H1 (cell line): ENCODE data around the gene HTR5A. TPM values are rescaled to one million over a fixed set of nuclear protein-coding genes. Genes with fewer than 3 reads are reported as not detected.
"Not testable (repeated sequence)": the region's sequence is repeated elsewhere in the genome, so short reads cannot be mapped to it uniquely, and the experiment has no call there.

Source experiments
- CTCF ChIA-PET: fragments of 300-600 bp; sonication (Branson Sonifier 250); formaldehyde crosslinking; loops from one replicate; lab custom pipeline; 2021; ENCODE audit not compliant: partially characterized antibody; lab: Charles Lee
- POLR2A ChIA-PET: fragments of 300-600 bp; sonication (Branson Sonifier 250); formaldehyde crosslinking; loops from one replicate; lab custom pipeline; 2021; ENCODE audit warnings: inconsistent platforms; ENCODE audit not compliant: partially characterized antibody; lab: Charles Lee
- DNase-seq, 2 experiments: peaks; one replicate each; pipeline versions ENCODE4 v3.0.0 to v3.0.0-alpha.2; 2010 to 2022; ENCODE audit warnings: low spot score in 2 of 2, low read depth in 1 of 2, mixed read lengths in 1 of 2
- FAIRE-seq: peaks from 2 replicates; lab custom pipeline; 2011; peaks lifted over from hg19 to GRCh38; lab: Jason Lieb, UNC
- H2AFZ ChIP-seq: 2 replicates; pipeline ENCODE4 v1.8.1; 2012; ENCODE audit warnings: low read length, inconsistent platforms
- H2AK5ac ChIP-seq: 2 replicates; pipeline ENCODE4 v1.6.1; 2013; ENCODE audit warnings: low read depth, low read length
- H2BK120ac ChIP-seq: replicated peaks from 2 replicates; pipeline ENCODE3; 2013; ENCODE audit warnings: low read depth, low read length, inconsistent platforms
- H2BK12ac ChIP-seq: 2 replicates; pipeline ENCODE4 v1.6.1; 2013; ENCODE audit warnings: low read depth, low read length
- H2BK15ac ChIP-seq: 2 replicates; pipeline ENCODE4 v1.6.1; 2013; ENCODE audit warnings: low read length
- H2BK20ac ChIP-seq: 2 replicates; pipeline ENCODE4 v1.6.1; 2013; ENCODE audit warnings: low read length
- H2BK5ac ChIP-seq: 2 replicates; pipeline ENCODE4 v1.6.1; 2013; ENCODE audit warnings: low read depth, low read length
- H3K14ac ChIP-seq: 2 replicates; pipeline ENCODE4 v1.6.1; 2013; ENCODE audit warnings: inconsistent platforms; ENCODE audit not compliant: insufficient read length
- H3K18ac ChIP-seq: 2 replicates; pipeline ENCODE4 v1.6.1; 2013; ENCODE audit warnings: low read length; ENCODE audit errors: extremely low read depth
- H3K23ac ChIP-seq: 2 replicates; pipeline ENCODE4 v1.6.1; 2013; ENCODE audit warnings: inconsistent platforms; ENCODE audit not compliant: insufficient read length
- H3K23me2 ChIP-seq: 2 replicates; pipeline ENCODE4 v1.6.1; 2013; ENCODE audit warnings: low read depth, low read length
- H3K27ac ChIP-seq: 2 replicates; pipeline ENCODE4 v1.6.1; 2011; ENCODE audit warnings: low read depth, low read length, inconsistent platforms
- H3K27me3 ChIP-seq, 4 experiments: replicated peaks in 1 of 4; 1 replicate in 1 of 4; 2 replicates in 3 of 4; pipeline versions ENCODE4 v1.6.1 to v1.8.1; 2011 to 2013; ENCODE audit warnings: low read length in 3 of 4, mild to moderate bottlenecking in 3 of 4, inconsistent platforms in 2 of 4, mixed read lengths in 2 of 4, moderate library complexity in 1 of 4; ENCODE audit not compliant: control insufficient read depth in 3 of 4, insufficient read depth in 3 of 4; ENCODE audit errors: extremely low read depth in 1 of 4
- H3K36me3 ChIP-seq, 4 experiments: 2 replicates each; pipeline versions ENCODE4 v1.6.1 to v1.8.1; 2011 to 2013; ENCODE audit warnings: mild to moderate bottlenecking in 4 of 4, low read length in 3 of 4, moderate library complexity in 2 of 4, control low read depth in 1 of 4, inconsistent platforms in 1 of 4; ENCODE audit not compliant: insufficient read depth in 4 of 4, control insufficient read depth in 2 of 4
- H3K4ac ChIP-seq: replicated peaks from 2 replicates; pipeline ENCODE3; 2013; ENCODE audit warnings: low read length, low read depth, mixed read lengths, inconsistent platforms; ENCODE audit not compliant: insufficient read length
- H3K4me1 ChIP-seq, 4 experiments: replicated peaks in 1 of 4; 1 replicate in 1 of 4; 2 replicates in 3 of 4; pipeline versions ENCODE4 v1.6.1 to v1.8.1; 2011 to 2013; ENCODE audit warnings: low read length in 3 of 4, inconsistent platforms in 2 of 4, mixed read lengths in 1 of 4; ENCODE audit not compliant: insufficient read depth in 4 of 4, control insufficient read depth in 3 of 4
- H3K4me2 ChIP-seq, 2 experiments: 2 replicates each; pipeline versions ENCODE4 v1.6.1 to v1.8.1; 2011 to 2013; ENCODE audit warnings: low read depth in 2 of 2, low read length in 2 of 2, control low read depth in 1 of 2, inconsistent platforms in 1 of 2, mild to moderate bottlenecking in 1 of 2; ENCODE audit not compliant: insufficient read depth in 1 of 2
- H3K4me3 ChIP-seq, 4 experiments: fragments of 200-600, 300-600 bp in 1 of 4; sonication (generic), shearing (Covaris generic), sonication (Bioruptor Twin) in 1 of 4; 2 replicates each; pipeline versions ENCODE4 v1.5.1 to v1.8.1; 2011 to 2016; ENCODE audit warnings: low read length in 4 of 4, low read depth in 3 of 4, control low read depth in 2 of 4, inconsistent platforms in 2 of 4, mild to moderate bottlenecking in 2 of 4, mixed read lengths in 1 of 4, moderate library complexity in 1 of 4; ENCODE audit not compliant: insufficient read depth in 2 of 4; ENCODE audit errors: extremely low read depth in 1 of 4
- H3K56ac ChIP-seq: replicated peaks from 2 replicates; pipeline ENCODE3; 2013; ENCODE audit warnings: low read depth, mild to moderate bottlenecking, mixed read lengths, low read length, inconsistent platforms; ENCODE audit not compliant: insufficient read length
- H3K79me1 ChIP-seq: 2 replicates; pipeline ENCODE4 v1.6.1; 2013; ENCODE audit warnings: low read depth, low read length, control low read depth
- H3K79me2 ChIP-seq, 2 experiments: 2 replicates each; pipeline versions ENCODE4 v1.6.1 to v1.8.1; 2012 to 2013; ENCODE audit warnings: low read length in 2 of 2, mild to moderate bottlenecking in 2 of 2, inconsistent platforms in 1 of 2; ENCODE audit not compliant: insufficient read depth in 2 of 2, control insufficient read depth in 1 of 2
- H3K9ac ChIP-seq, 4 experiments: replicated peaks in 1 of 4; 1 replicate in 1 of 4; 2 replicates in 3 of 4; pipeline versions ENCODE4 v1.6.1 to v1.8.1; 2011 to 2013; ENCODE audit warnings: low read depth in 3 of 4, low read length in 3 of 4, control low read depth in 2 of 4, mild to moderate bottlenecking in 2 of 4, moderate library complexity in 2 of 4, inconsistent platforms in 1 of 4; ENCODE audit errors: extremely low read depth in 1 of 4
- H3K9me3 ChIP-seq, 2 experiments: 2 replicates each; pipeline versions ENCODE4 v1.6.1 to v1.8.1; 2012 to 2013; ENCODE audit warnings: mild to moderate bottlenecking in 2 of 2, moderate library complexity in 2 of 2, control low read depth in 1 of 2, inconsistent platforms in 1 of 2, low read depth in 1 of 2, low read length in 1 of 2, mixed read lengths in 1 of 2; ENCODE audit not compliant: insufficient read depth in 2 of 2
- H4K20me1 ChIP-seq, 2 experiments: replicated peaks in 1 of 2; 2 replicates each; pipeline versions ENCODE3 to v1.8.1; 2011 to 2013; ENCODE audit warnings: inconsistent platforms in 2 of 2, low read length in 2 of 2, mild to moderate bottlenecking in 1 of 2; ENCODE audit not compliant: insufficient read depth in 2 of 2, control insufficient read depth in 1 of 2
- H4K5ac ChIP-seq: 2 replicates; pipeline ENCODE4 v1.6.1; 2013; ENCODE audit warnings: low read length, low read depth, mixed read lengths, inconsistent platforms; ENCODE audit not compliant: insufficient read length
- H4K8ac ChIP-seq: 2 replicates; pipeline ENCODE4 v1.8.0; 2013; ENCODE audit warnings: mild to moderate bottlenecking, moderate library complexity, low read length, inconsistent platforms; ENCODE audit not compliant: insufficient read depth; ENCODE audit errors: extremely low read depth
- H4K91ac ChIP-seq: replicated peaks from 2 replicates; pipeline ENCODE3; 2013; ENCODE audit warnings: low read length, mixed read lengths, inconsistent platforms; ENCODE audit not compliant: insufficient read length
- WGBS, 2 experiments: shearing (Covaris generic) in 1 of 2; methylation state at CpG; one replicate each; pipeline versions ENCODE4 v1.1.6 to v1.1.7; 2013 to 2015; ENCODE audit warnings: low lambda C conversion rate in 2 of 2, mixed read lengths in 2 of 2, inconsistent platforms in 1 of 2, low coverage in 1 of 2, missing lambda C conversion rate in 1 of 2; ENCODE audit not compliant: insufficient replicate concordance in 2 of 2, insufficient coverage in 1 of 2, insufficient read length in 1 of 2; ENCODE audit errors: extremely low coverage in 1 of 2, missing lambda C conversion rate in 1 of 2; 5-methylcytosine and 5-hydroxymethylcytosine counted together
- polyA plus RNA-seq, 7 experiments: library from polyadenylated mRNA; depleted of rRNA in 3 of 7; stranded (reverse) in 5 of 7; unstranded in 2 of 7; fragments of >200 nt in 5 of 7; fragments of 200-250 nt in 2 of 7; gene quantifications; 1 replicate in 5 of 7; 2 replicates in 1 of 7; 4 replicates in 1 of 7; pipeline versions ENCODE4 v1.2.1 to v1.2.3, GENCODE V29; 2011 to 2013; ENCODE audit warnings: missing spikeins in 2 of 7, mixed read lengths in 2 of 7
- total RNA-seq: library from RNA; stranded (reverse); fragmentation: NEBNext Ultra II Directional; extraction: Animal tissue kit (Norgen Biotek cat#: 25700); gene quantifications from 2 replicates; pipeline ENCODE4 v1.2.1, GENCODE V29; 2021

HTR5A gene
- total and polyA plus RNA-seq, 2 of the 8 experiments (the other 6 are each of a cell fraction or from before 2014, with no cell fraction given): 0.02 TPM; not detected in 1

DNA sequence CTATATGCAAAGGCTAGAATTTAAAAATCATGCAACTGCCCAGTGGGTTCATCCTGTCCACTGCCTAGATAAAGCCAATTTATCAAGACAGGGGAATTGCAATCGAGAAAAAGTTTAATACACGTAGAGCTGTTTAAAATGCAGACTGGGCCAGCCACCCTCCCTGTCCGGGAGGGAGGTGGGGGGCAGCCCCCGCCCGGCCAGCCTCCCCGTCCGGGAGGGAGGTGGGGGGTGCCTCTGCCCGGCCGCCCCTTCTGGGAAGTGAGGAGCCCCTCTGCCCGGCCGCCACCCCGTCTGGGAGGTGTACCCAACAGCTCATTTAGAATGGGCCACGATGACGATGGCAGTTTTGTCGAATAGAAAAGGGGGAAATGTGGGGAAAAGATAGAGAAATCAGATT lies 35.6 kb upstream of the HTR5A start:
- H3K14ac ChIP-seq, H3K27ac ChIP-seq, H3K18ac ChIP-seq, H3K56ac ChIP-seq, H3K4ac ChIP-seq, H3K23ac ChIP-seq, H2BK15ac ChIP-seq, H2AFZ ChIP-seq, H3K36me3 ChIP-seq, H4K8ac ChIP-seq, H3K9me3 ChIP-seq, H2BK5ac ChIP-seq, H3K79me2 ChIP-seq, H2AK5ac ChIP-seq, FAIRE-seq, H3K4me1 ChIP-seq, H4K20me1 ChIP-seq, H2BK20ac ChIP-seq, H3K9ac ChIP-seq, H2BK12ac ChIP-seq, H2BK120ac ChIP-seq, POLR2A ChIA-PET, H4K5ac ChIP-seq, H4K91ac ChIP-seq, H3K4me2 ChIP-seq, H3K23me2 ChIP-seq, H3K4me3 ChIP-seq, H3K79me1 ChIP-seq, DNase-seq, H3K27me3 ChIP-seq: not testable (repeated sequence)
- CTCF ChIA-PET: interaction anchor here (0.7 to 1.3 kb wide), 2 partner anchors 24 to 210 kb away, joined by 3 read pairs; no protein-coding TSS in a partner anchor
- WGBS, 2 experiments: 70% methylated on average over 8 of the region's 15 CpGs; no CpG with 5 or more reads in 1 of the 2 experiments
